GM12892 (cell line): Measurements from ENCODE around the gene CDH23.

Experiments used
- POLR2A ChIP-seq: IDR thresholded peaks from 2 replicates; pipeline ENCODE4 v1.6.1; 2011; ENCODE audit warnings: low read depth, low read length, control low read depth
- TAF1 ChIP-seq: IDR thresholded peaks from 2 replicates; pipeline ENCODE4 v1.6.1; 2011; ENCODE audit warnings: low read depth, mild to moderate bottlenecking, control low read depth, low read length, borderline replicate concordance

DNA sequence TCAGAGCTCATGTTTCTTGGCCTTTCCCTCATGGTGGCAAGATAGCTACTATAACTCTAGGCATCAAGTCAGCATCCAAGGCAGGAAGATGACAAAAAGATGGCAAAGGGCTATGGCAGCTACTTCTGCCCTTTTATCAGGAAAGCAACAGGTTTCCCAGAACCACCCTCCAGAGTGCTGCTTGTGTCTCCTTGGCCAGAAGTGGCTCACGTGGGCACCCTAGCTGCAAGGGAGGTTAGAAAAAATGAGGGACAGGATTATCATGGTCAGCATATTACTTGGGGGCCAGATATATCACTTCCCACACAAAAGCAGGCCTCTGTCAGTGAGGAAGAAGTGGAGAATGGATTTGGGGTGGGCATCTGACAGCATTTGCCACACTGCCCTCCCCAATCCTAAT, 347.1 kb downstream of the CDH23 start:
- TF ChIP-seq POLR2A (no peak), TAF1 (no peak)
